ENCODE data around the gene DCTN4. TPM values are rescaled to one million over a fixed set of nuclear protein-coding genes. Genes with fewer than 3 reads are reported as not detected.

DCTN4 gene
- total RNA-seq, 2 donors from 2014 or later: 40.8 to 45.2 TPM

- Histone ChIP-seq H3K27ac (peak overlapping the region; percentile 82), H3K4me1 (peaks cover 45% of the 10 kb centered on the region), H3K4me3 (peak overlapping the region; percentile 67), H3K27me3 (no peaks in the 10 kb centered on the region), H3K9ac (ENCODE audit: low read depth in 2 of 2, low read length in 2 of 2) (peak overlapping the region in 1 of 2 donors; percentile 47), H3K36me3 (no peaks in the 10 kb centered on the region), H3K9me3 (no peaks in the 10 kb centered on the region)
- TF ChIP-seq CTCF (IDR thresholded peaks at IDR 0.05): no peak
- intact Hi-C loops (cut with DNase I): no loop called here
- DNase-seq: peak; percentile 84
Observed at GRCh38 chr5:150780816-150781221, 22.0 kb upstream of the DCTN4 start.

- H3K27ac ChIP-seq: peak overlapping the region; percentile 82
Observed at GRCh38 chr5:150780187-150780692, 21.4 kb upstream of the DCTN4 start.

GRCh38 chr5:150779397-150780186 is 20.8 kb upstream of the DCTN4 start:
- peak overlapping the region; percentile 88 to 92 for H3K9ac ChIP-seq (ENCODE audit: low read depth in 2 of 2, low read length in 2 of 2)
- H3K36me3 ChIP-seq: no peaks in the 10 kb centered on the region
- peaks cover 44% of the 10 kb centered on the region for H3K4me1 ChIP-seq
- H3K9me3 ChIP-seq: no peaks in the 10 kb centered on the region
- H3K27ac ChIP-seq: peak overlapping the region; percentile 82
- no peak for DNase-seq
- intact Hi-C loops (cut with DNase I): loop anchor here (5.0 kb wide), 1 partner anchor 77 kb away; the partner anchor contains the start of gene RBM22
- H3K27me3 ChIP-seq: no peaks in the 10 kb centered on the region
- H3K4me3 ChIP-seq: peak overlapping the region; percentile 67
- TF ChIP-seq CTCF (IDR thresholded peaks at IDR 0.05): no peak

More at GRCh38 chr5:150780187-150780692, 21.4 kb upstream of the DCTN4 start:
- DNase-seq: peak; percentile 41
- Histone ChIP-seq H3K9me3 (no peaks in the 10 kb centered on the region), H3K4me1 (peaks cover 45% of the 10 kb centered on the region), H3K27me3 (no peaks in the 10 kb centered on the region), H3K9ac (ENCODE audit: low read depth in 2 of 2, low read length in 2 of 2) (peak overlapping the region; percentile 46 to 47), H3K4me3 (peak overlapping the region; percentile 67), H3K36me3 (no peaks in the 10 kb centered on the region)
- intact Hi-C loops (cut with DNase I): no loop called here
- TF ChIP-seq CTCF (IDR thresholded peaks at IDR 0.05): no peak

- H3K36me3 ChIP-seq: no peaks in the 10 kb centered on the region
- H3K9ac ChIP-seq (ENCODE audit: low read depth in 2 of 2, low read length in 2 of 2): peak within 1 kb of the TSS; percentile 88 to 92
- no peaks in the 10 kb centered on the region for H3K27me3 ChIP-seq
- peak within 1 kb of the TSS; percentile 82 for H3K27ac ChIP-seq
- TF ChIP-seq CTCF (IDR thresholded peaks at IDR 0.05): peak; percentile 28
- no peaks in the 10 kb centered on the region for H3K9me3 ChIP-seq
- peaks cover 36% of the 10 kb centered on the region for H3K4me1 ChIP-seq
- peak within 1 kb of the TSS; percentile 67 for H3K4me3 ChIP-seq
- intact Hi-C loops (cut with DNase I): loop anchor here (5.0 kb wide), 1 partner anchor 76 kb away; the partner anchor contains the start of gene RBM22
- DNase-seq: peak; percentile 84
Observed at GRCh38 chr5:150778517-150779396, 19.9 kb upstream of the DCTN4 start, which contains the start of gene SMIM3. Gene SMIM3 (plus strand): TSS chr5:150778757. CDS start chr5:150795441, 16,684 bp downstream.

- Histone ChIP-seq H3K27me3 (no peaks in the 10 kb centered on the region), H3K4me1 (peaks cover 32% of the 10 kb centered on the region), H3K36me3 (no peaks in the 10 kb centered on the region), H3K9ac (ENCODE audit: low read depth in 2 of 2, low read length in 2 of 2) (peak overlapping the region; percentile 88 to 92), H3K9me3 (no peaks in the 10 kb centered on the region), H3K4me3 (peak overlapping the region; percentile 67), H3K27ac (peak overlapping the region; percentile 82)
- peak; percentile 30 for DNase-seq
- intact Hi-C loops (cut with DNase I): loop anchor here (5.0 kb wide), 1 partner anchor 76 kb away; the partner anchor contains the start of gene RBM22
- no peak for TF ChIP-seq CTCF (IDR thresholded peaks at IDR 0.05)
Observed at GRCh38 chr5:150778088-150778516, 19.3 kb upstream of the DCTN4 start.
